ENCODE measurements around the gene METTL1.
A peak's percentile ranks its signal among the peaks of the same experiment; 100 is the strongest.

The METTL1 gene

DNA sequence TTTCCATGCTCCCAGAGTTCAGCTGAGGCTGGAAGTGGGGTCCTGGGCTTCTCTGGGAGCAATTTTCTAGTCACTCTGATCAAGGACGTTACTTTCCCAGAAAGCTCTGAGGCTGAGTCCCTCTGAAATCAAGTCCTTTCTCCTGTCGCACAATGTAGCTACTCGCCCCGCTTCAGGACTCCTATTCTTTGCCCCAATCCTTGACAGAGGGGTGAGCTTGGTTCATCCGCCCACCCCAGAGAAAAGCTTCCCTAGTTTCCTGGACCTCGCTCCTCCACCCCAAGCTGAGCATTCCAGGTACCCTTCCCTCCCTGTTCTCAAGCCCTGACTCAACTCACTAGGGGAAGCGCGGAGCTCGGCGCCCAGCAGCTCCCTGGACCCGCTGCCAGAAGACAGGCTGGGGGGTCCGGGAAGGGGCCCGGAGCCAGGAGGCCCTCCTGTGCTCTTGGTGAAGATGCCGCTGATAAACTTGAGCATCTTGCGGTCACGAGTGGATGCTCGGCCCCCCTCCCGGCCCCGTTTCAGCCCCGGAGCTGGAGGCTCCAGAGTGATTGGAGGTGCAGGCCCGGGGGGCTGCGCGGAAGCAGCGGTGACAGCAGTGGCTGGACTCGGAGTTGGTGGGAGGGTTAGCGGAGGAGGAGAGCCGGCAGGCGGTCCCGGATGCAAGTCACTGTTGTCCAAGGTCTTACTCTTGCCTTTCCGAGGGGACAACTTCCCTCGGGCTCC lies 35.0 kb downstream of the METTL1 start:
- no peak for DNase-seq (ENCODE audit: low spot score)

DNA sequence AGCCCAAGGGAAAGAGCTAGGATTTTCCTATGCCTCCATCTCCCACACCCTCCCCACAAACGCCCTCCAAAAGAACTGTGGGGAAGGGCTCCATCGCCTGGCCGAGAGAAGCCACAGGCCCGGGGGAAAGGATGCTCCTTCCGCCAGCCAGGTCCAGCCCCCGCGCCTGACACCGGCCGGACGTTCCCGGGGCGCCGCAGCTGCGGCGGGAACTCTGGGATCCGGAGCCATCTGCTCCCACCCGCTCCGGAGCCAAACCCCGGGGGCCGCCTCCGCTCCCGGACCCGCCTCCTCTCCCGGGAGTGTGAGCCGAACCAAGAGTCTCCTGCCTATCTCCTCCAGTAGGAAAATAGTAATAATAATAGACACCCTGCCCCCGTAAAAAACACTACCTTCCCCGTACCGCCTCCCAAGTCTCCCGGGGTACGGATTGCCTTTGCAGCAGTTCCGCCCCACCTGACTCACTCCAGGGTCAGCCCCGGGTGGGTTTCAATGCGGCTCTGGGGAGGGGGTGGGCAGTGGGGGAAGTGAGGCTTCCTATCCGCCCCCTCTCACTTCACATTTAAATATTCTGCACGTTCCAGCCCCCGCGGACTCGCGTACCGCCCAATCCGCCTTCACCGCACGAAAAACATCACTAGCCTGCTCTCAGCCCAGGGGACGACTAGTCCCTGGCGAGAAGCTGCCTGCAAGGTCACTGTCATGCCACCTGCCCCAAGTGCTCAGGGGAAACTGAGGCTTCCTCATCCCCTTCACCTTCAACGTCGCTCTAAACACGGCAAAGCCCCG lies 35.8 kb downstream of the METTL1 start:
- no peak for DNase-seq (ENCODE audit: low spot score)

DNA sequence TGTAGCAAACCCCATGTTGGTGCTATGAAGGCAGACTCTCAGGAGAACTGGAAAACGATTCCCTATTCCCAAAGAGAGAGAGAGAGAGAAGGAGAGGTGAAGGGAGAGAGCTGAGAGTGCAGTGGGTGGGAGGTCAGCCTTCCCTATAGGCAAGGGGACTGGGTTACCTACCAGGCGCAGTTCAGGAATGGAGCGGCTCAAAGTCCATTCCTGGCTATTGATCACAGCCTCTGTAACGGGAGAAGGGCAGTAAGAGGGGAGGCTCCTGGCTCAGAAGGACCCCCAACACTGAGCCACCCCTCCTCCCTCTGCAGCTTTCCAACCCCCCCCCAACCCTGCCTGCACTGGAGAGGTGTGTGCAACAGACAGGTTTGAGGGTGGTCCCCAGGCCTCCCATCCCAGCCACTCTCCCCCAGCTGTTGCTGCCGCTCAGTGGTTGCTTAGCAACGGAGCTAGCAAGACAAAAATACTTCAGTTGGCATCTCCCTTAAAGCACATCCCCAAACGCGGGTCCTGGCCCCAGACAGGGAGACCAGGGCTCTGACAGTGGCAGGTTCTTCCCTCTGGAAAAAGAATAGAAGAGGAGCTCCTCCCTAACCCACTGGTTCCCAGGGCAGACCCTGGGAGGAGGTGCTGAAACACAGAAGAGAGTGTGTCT lies 36.6 kb downstream of the METTL1 start:
- DNase-seq (ENCODE audit: low spot score), result peak; percentile 35

DNA sequence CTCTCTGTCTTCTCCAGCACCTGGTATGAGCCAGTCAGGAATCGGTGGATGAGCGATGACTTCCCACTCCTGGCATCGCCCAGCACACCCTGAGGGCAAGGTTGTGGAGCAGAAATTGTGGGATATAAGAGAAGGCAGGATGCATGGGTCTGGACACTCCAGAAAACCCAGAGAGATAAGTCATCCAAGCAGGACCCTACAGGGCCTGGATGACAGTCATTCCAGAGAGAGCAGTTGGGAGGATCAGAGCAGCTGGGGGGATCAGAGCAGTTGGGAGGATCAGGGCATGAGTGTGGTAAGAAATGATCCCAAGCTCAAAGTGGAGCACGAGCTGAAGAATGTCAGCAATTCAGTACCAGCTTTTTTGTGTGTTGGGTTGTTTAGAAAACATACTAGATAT lies 37.3 kb downstream of the METTL1 start:
- no peak for DNase-seq (ENCODE audit: low spot score)

DNA sequence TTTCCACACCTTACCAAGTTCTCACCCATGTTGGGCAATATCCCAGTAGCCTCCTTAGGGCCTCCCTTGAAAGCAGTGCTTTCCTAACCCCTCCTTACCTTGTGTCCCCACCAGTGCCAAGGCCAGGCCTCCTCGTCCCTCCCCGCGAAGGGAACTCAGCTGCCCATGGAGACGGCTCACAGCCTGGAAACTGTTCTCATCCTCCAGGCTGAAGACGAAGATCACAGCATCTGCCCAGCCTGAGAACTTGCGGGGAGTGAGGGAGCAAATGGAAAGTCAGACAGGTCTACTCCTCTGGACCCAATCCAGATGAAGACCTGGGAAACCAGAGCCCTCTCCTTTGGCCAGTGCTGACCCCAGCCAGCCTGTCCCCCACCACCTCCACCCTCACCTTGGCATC lies 38.0 kb downstream of the METTL1 start:
- DNase-seq (ENCODE audit: low spot score), result no peak

DNA sequence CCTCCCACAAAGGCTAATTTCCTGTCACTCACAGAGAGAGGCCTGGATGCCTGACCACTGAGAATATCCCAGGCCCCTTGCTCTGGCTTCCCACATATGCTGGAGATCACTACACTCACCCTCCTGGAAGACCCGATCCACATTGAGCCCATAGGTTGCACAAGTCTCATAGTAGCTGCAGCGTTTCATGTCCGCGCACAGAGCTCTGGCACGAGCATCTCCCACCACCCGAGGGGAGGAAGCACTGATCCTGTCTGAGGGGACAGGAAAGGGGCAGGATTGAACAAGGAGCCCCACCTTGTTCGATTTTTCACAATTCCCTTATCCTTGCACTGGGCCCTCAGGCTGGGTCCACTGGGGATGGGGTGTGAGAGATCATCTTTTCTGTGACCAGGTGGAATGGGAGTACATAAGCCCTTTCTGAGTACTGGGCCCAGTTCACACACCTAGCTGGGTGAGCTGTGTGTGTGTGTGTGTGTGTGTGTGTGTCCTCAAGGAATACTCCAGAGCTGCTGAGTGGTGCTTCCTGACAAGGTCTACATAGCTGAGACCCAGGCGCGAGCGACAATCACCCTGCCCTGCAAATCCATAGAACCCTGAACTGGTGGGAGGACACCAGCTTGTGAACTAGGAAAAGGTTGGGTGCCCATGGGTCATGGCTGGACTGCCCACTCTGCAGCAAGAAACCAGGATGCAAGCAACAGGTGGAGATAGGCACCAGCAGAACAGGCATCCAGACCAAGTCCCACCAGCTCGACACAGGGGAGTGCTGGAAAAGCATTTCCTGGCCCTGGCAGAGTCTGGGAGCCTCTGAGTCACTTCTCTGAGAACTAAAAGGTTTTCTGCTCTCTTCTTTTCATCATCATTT lies 38.9 kb downstream of the METTL1 start:
- no peak for DNase-seq (ENCODE audit: low spot score)

DNA sequence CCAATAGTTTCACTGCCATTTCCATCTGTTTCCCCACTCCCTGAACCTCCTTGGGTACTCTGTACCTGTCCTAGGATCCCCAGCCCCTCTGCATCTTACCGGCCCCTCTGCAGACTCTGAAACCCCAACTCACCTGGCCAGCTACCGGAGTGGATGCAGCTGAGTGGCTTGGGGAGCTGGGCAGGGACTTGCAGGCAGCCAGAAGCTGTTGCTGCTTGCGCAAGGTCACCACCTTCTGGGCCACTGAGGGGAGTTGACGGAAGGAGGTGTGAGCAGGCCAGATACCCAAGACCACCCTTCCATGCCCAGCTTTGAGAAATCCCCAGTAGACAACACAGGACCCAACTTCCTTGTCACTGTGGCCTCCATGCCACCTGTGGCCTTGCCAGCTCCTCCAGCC lies 39.6 kb downstream of the METTL1 start:
- no peak for DNase-seq (ENCODE audit: low spot score)

DNA sequence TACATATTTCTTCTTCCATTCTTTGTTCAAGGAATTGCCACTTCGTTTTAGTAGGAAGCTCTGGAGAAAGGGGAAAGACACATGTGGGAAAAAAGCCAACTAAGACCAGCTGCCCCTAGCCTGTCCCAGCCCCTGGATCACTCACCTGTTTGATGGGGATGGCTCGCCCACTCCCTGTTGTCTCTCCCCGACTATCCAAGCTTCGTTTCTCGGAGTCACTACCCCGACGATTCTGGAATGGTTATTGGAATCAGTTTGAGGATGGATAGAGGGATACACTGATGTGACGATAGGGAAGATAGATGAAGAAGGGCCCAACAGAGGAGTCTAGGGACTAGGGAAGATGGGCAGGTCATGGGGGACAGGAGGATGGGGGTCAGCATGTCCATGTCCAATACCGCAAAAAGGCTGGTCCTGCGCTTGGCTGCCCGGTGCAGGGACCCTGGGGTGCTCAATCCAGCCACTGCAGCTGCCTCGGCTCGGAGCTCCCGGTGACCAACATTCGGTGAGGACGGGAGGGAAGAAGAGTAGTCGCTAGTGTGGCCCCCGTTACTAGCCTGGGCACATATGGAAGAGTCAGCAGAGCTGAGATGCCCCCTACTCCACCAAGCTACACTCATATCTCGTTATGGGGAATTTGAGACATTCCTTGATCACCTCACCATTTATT lies 40.4 kb downstream of the METTL1 start:
- DNase-seq (ENCODE audit: low spot score), result no peak

DNA sequence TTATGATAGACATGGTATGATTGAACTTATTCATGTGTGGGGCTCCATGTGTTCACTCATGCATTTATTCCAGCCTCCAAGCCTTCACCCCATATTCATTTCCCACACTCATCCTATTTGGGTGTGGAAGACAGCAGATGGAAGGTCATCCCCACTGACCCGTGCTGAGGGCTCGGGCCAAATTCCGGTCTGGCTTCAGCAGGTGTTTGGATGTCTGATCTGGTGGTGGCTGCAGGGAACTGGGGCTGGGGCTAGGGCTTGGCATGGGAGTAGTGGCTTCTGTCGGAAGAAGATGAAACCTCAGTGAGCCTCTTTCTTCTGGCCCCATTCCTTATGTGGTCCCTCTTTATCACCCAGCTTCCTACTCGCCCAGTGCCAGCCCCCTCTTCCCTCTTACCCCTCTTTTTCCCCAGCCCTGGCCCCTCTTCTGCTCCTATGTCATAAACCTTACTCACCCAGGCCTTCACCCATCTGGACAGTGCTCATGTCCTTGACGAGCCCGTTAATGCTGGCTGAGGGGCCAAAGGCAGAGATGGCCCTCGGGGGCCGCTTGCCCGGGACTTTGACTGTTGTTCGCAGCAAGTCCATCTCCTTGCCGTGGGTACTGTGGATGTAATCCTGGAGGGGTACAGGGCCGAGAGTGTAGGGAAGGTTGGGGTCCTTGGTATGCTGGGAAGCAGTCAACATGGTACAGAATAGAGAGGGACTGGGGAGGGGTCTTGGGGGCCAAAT lies 41.4 kb downstream of the METTL1 start:
- no peak for DNase-seq (ENCODE audit: low spot score)

DNA sequence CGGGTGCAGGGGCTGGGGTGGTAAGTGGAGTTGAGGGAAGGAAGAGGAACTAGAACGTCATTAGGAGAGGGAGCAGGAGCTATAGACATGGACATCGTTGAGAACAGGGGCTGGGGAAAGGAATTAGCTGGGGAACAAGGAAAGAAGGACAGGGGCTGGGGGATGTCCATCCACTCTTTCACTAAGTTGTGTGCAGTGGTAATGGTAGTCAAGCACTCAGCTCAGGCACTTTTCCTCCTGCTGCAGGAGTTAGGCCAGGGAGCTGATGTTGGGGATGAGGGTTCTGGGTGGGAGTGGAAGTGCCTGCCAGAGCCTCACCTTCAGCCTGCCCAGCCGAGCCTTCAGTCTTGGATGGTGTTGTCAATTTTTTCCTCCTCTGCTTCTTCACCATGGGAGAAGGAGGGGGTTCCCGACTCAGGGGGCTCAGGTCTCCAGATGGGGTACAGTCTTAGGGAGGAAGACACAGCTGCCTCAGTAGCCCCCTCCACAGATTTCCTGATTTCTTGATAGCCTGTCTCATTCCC lies 42.5 kb downstream of the METTL1 start:
- DNase-seq (ENCODE audit: low spot score), result no peak

DNA sequence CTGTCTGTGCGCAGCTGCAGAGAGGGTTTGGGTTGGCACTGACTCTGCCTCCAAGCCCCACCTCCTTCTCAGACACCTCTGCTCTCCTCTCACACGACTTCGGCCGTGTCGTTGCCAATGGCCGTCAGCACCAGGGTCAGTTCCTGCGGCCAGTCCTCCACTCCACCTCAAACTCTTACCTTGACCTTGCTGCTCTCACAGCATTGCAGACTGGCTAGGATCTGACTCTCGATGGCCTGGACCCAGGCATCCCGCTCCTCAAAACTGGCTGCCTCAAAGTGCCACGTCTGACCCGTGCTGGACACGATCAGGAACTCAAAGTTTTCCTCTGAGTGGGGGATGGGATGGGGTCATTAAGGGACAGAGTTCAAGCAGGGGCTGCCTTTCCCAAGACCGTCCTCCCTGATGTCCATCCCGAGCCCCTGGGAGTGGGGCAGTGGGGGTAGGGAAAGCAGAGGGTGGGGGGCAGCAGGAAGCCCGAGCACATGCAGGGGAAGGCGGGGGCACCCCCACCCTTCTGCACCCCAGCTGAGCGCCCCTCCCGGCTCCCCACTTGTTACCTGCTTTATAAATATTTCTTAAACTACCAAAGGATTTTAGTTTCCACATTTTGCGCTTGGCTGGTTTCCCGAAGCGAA lies 44.0 kb downstream of the METTL1 start:
- no peak for DNase-seq (ENCODE audit: low spot score)

DNA sequence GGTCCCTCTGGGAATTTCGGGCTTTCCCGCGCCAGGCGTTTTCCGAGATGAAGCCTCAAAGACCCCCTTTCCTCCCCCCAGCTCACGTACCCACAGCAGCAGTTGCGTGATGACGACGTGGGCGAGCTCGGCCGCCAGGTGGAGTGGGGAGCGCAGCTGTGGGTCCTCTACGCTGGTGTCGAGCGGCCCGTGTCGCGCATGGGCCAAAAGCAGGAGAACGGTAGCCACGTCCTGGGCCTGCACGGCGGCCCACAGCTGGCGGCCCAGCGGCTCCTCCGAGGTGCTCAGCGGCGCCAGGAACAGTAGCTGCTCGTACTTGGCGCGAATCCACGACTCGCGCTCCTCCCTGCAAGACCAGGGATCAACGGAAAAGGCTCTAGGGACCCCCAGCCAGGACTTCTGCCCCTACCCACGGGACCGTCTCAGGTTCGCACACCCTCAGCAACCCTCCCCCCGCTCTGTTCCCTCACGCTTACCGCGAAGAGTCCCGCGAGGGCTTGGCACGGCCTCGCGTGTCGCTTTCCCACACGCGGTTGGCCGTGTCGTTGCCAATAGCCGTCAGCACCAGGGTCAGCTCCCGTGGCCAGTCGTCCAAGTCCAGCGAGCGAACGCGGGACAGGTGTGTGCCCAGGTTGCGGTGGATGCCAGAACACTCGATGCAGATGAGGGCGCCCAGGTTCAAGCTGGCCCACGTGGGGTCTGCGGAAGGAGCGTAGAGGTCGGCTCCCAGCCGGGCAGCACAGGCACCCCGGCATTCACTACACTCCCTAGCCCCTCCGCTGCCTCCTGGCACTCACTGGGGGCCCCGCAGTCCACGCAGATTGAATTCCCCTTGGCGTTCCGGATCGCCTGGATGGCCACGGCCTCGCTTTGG lies 44.8 kb downstream of the METTL1 start:
- no peak for DNase-seq (ENCODE audit: low spot score)

DNA sequence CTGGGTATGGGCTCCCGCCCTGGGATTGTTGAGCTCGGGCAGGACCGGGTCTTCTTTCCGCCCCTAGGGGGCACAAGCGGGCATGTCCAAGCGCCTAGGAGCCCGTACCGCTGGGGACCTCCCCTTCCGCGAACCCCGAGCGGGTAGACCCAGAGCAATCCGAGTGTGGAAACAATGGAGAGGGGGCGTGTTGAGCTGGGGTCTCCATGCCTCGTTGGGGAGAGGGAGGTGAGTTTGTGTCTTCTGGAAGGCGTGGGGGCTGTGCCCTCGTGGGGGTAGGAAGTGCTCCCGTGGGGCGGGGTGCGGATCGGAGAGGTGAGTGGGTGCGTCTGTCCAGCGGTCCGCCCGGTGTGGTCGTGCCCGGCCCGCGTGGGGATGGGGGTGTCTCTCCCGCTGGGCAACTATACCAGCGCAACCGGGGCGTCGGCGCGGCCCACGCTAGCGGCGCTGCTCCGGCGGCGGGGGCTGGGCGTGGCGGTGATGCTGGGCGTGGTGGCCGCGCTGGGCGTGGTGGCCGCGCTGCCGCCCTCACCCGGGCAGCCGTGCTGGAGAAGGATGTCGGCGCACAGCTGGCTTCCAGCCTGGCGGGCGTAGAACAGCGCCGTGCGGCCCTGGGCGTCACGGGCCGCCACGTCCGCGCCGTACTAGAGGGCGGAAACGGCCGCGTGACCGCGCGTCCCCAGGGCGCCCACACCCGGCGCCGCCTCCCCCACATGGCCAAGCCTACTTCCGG lies 45.6 kb downstream of the METTL1 start:
- DNase-seq (ENCODE audit: low spot score), result no peak

DNA sequence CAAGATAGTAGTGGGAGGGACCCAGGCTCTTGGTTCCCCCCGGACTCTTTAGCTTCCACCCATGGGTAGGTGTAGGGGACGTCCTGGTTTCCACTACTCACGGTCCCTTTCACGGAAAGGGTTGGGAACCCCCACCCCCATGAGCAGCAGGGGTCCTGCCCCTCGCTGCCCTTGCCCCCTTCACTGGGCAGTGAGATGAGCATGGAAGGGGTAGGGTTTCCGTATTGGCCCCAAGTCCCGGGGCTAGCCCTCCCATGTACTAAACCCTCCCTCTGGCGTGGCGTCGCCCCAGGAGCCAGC lies 46.1 kb downstream of the METTL1 start:
- no peak for DNase-seq (ENCODE audit: low spot score)

DNA sequence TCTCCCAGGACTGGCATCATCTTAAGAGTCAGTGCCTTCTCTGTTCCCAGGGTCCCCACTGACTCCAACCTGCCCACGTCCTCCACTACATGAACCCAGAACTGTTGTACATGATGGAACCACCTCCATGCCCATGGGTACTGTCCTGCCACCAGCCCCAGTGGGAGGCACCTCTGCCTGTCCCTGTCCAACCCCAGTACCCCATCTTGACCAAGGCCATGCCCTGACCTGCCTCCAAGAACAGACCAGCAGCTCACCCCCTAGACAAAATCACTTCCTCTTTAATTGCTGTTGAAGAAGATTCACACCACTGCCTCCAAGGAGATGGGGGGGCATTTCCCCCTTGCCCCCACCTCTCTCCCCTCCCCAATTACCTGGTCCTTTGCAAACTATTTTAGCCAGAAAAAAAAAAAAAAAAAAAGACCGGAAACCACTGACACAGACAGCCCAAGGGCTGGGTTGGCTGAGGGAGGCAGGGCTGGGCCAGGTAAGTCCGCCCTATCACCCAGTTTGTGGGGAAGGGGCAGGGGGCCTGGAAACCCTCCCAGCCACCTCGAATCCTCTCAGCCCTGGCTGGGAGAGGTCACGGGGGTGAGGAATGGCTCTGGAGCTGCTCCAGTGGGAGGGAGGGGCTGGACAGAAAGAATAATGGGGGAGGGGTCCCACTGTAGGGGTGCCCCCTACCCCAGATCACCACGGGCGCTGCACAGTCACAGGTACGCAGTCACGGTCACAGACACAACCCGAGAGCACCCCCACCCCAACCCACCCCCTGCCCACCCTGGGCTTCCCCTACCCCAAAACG lies 46.8 kb downstream of the METTL1 start:
- no peak for DNase-seq (ENCODE audit: low spot score)

DNA sequence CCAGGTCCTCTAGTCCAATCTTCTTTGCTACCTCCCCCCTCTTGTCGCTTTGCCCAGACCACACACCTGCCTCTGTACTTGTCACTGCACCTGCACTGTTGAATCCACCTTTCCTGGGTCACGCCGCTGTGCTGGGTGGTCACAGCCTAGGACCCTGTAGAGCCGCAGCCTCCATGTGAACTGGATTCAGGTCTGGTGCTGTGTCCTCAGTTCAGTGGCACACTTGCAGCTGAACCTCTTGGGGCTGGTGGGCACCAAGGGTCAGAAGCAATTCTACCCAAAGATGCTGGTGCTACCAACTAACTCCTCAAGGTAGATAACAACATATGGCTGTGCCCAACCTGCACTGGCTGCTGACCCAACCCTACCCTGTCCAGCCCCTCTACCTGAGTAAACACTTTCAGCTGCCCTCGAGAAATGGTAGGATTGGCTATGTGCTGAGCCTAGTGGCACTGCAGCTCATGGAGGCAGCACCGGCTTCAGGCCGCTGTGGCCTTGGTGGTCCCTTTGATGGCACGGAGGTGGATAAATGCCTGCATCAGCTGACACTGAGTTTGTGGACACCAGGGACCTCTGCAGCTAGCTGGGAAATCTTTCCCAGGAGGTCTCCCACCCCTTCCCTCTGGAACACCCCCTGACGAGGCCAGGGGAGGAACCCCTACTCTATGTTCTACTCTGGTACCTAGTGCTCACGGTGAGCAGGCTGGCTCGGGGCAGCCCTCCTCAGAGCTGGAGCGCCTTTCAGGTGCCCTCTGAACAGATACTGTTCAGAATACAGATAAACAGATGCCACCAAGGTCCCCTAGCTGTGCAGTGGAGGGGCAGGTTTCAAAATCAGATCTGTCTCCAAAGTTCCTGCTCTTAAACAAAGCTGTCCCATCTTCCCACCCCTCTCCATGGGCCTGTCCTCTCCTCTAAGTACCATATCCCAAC lies 47.6 kb downstream of the METTL1 start:
- DNase-seq (ENCODE audit: low spot score), result no peak

DNA sequence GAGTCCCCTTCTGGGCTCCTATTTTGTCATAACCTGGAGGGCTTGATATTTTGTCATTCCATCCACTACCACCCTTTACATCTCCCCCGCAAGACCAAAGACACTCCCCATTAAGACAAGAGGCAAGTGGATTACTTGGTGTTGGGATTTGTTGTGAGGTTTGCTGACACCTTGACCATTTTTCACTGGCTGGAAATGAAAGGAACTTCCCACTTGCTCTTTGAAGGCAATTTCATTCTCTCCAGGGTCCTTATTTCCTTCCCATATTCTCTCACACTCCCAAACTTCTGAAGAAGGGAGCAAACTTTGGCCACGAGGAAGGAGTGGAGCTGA lies 48.3 kb downstream of the METTL1 start:
- DNase-seq (ENCODE audit: low spot score), result no peak
